PFSK-1 (cell line): Measurements from ENCODE around the gene CPSF3.

Source experiments
- POLR2AphosphoS5 ChIP-seq: IDR thresholded peaks from 2 replicates; pipeline ENCODE4 v1.6.1; 2012; ENCODE audit warnings: low read depth, mild to moderate bottlenecking, control low read depth, low read length, moderate library complexity
- SIN3A ChIP-seq: IDR thresholded peaks from 2 replicates; pipeline ENCODE4 v1.6.1; 2012; ENCODE audit warnings: mild to moderate bottlenecking, low read length, moderate library complexity, borderline replicate concordance; ENCODE audit not compliant: insufficient read depth
- TAF1 ChIP-seq: IDR thresholded peaks from 2 replicates; pipeline ENCODE4 v1.6.1; 2012; ENCODE audit warnings: low read length, control low read depth, borderline replicate concordance; ENCODE audit not compliant: insufficient read depth
- TF ChIP-seq, protein P1 (sequence below), 2 experiments: IDR thresholded peaks; 2 replicates each; pipeline versions ENCODE4 v1.6.1 to v1.8.0; 2011 to 2012; ENCODE audit warnings: low read depth in 2 of 2, low read length in 2 of 2, control low read depth in 1 of 2, inconsistent platforms in 1 of 2, mild to moderate bottlenecking in 1 of 2, moderate library complexity in 1 of 2; ENCODE audit not compliant: insufficient read depth in 1 of 2

DNA sequence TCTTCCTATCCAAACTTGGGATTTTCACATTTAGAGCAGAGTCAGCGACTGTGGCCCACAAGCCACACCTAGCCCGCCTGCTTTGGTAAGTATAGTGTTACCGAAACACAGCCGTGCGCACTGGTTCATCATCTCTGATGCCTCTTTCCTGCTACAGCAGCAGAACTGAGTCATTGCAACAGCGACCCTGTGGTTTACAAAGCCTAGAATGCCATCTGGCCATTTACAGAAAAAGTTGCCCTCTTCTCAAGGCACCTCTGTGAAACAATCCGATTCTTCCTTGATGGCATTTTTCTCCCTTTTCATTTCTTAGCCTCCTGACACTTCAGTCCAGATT is 40.2 kb downstream of the CPSF3 start:
- TF ChIP-seq POLR2AphosphoS5 (no peak), SIN3A (no peak), TAF1 (no peak)
- TF ChIP-seq, protein P1, sequence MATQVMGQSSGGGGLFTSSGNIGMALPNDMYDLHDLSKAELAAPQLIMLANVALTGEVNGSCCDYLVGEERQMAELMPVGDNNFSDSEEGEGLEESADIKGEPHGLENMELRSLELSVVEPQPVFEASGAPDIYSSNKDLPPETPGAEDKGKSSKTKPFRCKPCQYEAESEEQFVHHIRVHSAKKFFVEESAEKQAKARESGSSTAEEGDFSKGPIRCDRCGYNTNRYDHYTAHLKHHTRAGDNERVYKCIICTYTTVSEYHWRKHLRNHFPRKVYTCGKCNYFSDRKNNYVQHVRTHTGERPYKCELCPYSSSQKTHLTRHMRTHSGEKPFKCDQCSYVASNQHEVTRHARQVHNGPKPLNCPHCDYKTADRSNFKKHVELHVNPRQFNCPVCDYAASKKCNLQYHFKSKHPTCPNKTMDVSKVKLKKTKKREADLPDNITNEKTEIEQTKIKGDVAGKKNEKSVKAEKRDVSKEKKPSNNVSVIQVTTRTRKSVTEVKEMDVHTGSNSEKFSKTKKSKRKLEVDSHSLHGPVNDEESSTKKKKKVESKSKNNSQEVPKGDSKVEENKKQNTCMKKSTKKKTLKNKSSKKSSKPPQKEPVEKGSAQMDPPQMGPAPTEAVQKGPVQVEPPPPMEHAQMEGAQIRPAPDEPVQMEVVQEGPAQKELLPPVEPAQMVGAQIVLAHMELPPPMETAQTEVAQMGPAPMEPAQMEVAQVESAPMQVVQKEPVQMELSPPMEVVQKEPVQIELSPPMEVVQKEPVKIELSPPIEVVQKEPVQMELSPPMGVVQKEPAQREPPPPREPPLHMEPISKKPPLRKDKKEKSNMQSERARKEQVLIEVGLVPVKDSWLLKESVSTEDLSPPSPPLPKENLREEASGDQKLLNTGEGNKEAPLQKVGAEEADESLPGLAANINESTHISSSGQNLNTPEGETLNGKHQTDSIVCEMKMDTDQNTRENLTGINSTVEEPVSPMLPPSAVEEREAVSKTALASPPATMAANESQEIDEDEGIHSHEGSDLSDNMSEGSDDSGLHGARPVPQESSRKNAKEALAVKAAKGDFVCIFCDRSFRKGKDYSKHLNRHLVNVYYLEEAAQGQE (IDR thresholded peaks at IDR 0.05; ENCODE audit: insufficient read depth in 1 of 2, low read depth in 2 of 2, low read length in 2 of 2) = no peak
